PC-3 (cell line): Measurements from ENCODE around the gene MBNL3.

Source experiments
- EZH2 ChIP-seq: fragments of 300-600 bp; sonication (generic); IDR thresholded peaks from one replicate; pipeline ENCODE4 v1.6.1; 2017; ENCODE audit warnings: antibody characterized with exemption, mild to moderate bottlenecking, low read length; ENCODE audit not compliant: unreplicated experiment
- EZH2phosphoT487 ChIP-seq: fragments of 300-600 bp; sonication (generic); IDR thresholded peaks from 2 replicates; pipeline ENCODE4 v1.6.1; 2018; ENCODE audit warnings: mild to moderate bottlenecking, antibody characterized with exemption, low read length, borderline replicate concordance
- TF ChIP-seq, protein P1 (sequence below): fragments of 300-600 bp; sonication (generic); conservative IDR thresholded peaks from 2 replicates; pipeline ENCODE4 v1.5.1; 2017; ENCODE audit warnings: antibody characterized with exemption, low read depth, mild to moderate bottlenecking, low read length

GRCh38 chrX:132336172-132336571 lies 152.7 kb downstream of the MBNL3 start:
- TF ChIP-seq EZH2 (no peak), EZH2phosphoT487 (no peak)
- TF ChIP-seq, protein P1, sequence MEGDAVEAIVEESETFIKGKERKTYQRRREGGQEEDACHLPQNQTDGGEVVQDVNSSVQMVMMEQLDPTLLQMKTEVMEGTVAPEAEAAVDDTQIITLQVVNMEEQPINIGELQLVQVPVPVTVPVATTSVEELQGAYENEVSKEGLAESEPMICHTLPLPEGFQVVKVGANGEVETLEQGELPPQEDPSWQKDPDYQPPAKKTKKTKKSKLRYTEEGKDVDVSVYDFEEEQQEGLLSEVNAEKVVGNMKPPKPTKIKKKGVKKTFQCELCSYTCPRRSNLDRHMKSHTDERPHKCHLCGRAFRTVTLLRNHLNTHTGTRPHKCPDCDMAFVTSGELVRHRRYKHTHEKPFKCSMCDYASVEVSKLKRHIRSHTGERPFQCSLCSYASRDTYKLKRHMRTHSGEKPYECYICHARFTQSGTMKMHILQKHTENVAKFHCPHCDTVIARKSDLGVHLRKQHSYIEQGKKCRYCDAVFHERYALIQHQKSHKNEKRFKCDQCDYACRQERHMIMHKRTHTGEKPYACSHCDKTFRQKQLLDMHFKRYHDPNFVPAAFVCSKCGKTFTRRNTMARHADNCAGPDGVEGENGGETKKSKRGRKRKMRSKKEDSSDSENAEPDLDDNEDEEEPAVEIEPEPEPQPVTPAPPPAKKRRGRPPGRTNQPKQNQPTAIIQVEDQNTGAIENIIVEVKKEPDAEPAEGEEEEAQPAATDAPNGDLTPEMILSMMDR = no peak
